GM23248 (cell line): ENCODE measurements around the gene COL11A1.

Source experiments
- EZH2 ChIP-seq: fragments of 200-600 bp; sonication (generic); IDR thresholded peaks from 2 replicates; pipeline ENCODE4 v1.6.1; 2018; ENCODE audit warnings: antibody characterized with exemption, mild to moderate bottlenecking; ENCODE audit not compliant: insufficient read depth, poor library complexity, severe bottlenecking
- EZH2phosphoT487 ChIP-seq: fragments of 200-600 bp; sonication (generic); IDR thresholded peaks from 2 replicates; pipeline ENCODE4 v1.6.1; 2018; ENCODE audit warnings: antibody characterized with exemption, moderate library complexity, mild to moderate bottlenecking, low read depth; ENCODE audit not compliant: insufficient read depth

- TF ChIP-seq EZH2 (no peak), EZH2phosphoT487 (no peak)
Observed at GRCh38 chr1:102937401-102937800, 170.9 kb downstream of the COL11A1 start.
